Inflammatory macrophage treated with lipopolysaccharide for 1 hour (primary cell): ENCODE measurements around the gene LIPA.

ENCODE experiments used
- DNase-seq, 2 donors: peaks; one replicate each; pipeline ENCODE4 v3.0.0-alpha.2; 2020 to 2022

The LIPA gene

GRCh38 chr10:89238956-89239644 is 12.5 kb downstream of the LIPA start:
- DNase-seq = no peak

- DNase-seq = no peak
These were observed 13.7 kb downstream of the LIPA start for GRCh38 chr10:89237849-89238248.

- no peak for DNase-seq
These were observed 15.3 kb downstream of the LIPA start for GRCh38 chr10:89236226-89236797.

DNA sequence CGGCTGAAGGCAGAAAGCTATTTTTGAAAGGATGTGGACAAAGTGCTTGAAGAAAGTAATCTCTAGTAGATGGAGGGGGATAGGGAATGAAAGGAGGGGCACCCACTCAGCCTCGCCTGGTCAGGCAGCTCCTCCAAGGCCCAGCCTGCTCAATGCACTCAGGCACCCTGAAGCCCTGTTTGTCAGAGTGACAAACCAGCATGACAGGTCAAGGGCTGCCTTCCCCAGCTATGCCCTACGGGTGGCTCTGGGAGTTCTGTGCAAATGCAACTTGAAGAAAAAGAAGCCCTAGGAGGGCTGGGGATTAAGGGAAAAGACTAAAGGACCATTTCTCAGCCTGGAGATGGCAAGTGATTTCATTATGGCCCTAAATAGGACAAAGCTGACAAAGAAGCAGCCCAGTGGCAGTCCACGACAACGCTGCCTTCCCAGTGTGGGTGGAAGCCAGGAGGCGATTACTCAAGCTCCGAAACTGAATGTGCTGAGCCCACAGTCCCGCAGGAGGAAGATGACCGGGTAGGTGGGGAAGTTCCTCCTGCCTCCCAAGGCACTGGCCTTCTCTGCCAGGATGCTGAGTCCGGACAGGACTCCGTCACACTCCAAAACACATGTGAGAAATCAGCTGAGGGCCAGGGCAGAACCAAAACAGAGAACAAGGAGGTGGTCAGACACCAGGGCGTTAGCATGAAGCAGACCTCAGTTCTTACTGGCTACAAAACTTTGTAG is 16.3 kb downstream of the LIPA start:
- DNase-seq = peak; percentile 96 to 100

- no peak for DNase-seq
These were observed 18.5 kb downstream of the LIPA start for GRCh38 chr10:89233033-89233432.

DNA sequence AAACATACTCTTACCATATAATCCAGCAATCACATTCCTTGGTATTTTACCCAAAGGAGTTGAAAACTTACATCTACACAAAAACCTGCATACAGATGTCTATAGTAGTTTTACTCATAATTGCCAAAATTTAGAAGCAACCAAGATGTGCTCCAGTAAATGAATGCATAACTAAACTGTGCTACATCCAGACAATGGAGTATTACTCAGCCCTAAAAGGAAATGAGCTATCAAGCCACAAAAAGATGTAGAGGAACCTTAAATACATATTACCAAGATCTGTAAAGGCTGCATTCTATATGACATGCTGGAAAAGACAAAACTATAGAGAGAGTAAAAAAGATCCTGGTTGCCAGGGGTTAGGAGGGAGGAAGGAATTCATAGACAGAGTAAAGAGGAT is 22.6 kb downstream of the LIPA start:
- DNase-seq = no peak

DNA sequence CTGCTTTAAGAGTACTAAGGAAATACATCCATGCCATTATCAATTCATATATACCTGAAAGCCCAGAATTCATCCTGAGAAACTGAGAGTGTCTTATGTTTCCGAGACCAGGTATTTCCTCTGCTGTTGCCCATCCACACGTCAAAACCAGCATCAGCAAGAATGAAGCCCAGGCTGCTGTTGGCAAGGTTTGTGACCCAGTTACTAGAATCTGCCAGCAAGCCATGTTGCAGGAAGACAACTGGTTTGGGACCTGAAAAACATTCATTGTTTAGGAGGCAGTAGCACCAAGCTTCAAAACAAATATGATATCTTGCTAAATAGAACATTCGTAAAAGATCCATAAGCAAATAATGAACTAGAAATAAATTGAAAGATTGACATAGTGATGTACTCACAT is 23.4 kb downstream of the LIPA start:
- DNase-seq = no peak

- DNase-seq = no peak
These were observed 24.7 kb downstream of the LIPA start for GRCh38 chr10:89226891-89227290.

DNA sequence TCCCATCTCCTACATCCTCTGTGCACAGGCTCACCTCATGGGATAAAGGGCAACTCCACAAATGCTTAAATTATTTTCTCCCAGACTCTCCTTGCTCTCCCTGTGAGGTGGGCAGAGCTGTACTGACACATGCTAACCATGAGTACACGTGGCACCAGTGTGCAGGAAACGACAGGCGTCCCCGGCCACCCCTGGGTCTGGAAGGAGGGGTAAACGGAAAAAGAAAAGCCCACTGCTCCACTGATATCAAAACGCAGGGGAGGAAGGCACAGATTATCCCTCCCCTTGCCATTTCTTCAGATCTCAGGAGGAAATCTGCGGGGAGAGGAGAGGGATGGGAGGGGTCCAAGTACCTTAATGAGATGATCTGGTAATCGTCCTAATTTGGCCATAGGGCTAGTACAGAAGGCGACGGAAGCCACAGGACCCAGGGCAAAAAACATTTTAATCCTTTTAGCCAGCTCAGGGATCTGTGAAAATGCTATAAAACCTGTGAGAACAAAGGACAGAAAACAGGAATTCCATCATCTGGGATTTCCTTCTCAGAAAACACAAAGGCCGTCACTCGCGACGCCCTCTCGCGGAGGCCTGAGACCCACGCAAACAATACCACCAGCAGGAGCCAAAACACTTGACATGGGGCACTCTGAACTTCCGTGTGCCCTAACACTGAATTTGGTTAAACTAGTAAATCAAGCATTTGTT is 26.7 kb downstream of the LIPA start:
- DNase-seq = no peak

GRCh38 chr10:89221919-89222318 is 29.7 kb downstream of the LIPA start:
- DNase-seq = no peak

DNA sequence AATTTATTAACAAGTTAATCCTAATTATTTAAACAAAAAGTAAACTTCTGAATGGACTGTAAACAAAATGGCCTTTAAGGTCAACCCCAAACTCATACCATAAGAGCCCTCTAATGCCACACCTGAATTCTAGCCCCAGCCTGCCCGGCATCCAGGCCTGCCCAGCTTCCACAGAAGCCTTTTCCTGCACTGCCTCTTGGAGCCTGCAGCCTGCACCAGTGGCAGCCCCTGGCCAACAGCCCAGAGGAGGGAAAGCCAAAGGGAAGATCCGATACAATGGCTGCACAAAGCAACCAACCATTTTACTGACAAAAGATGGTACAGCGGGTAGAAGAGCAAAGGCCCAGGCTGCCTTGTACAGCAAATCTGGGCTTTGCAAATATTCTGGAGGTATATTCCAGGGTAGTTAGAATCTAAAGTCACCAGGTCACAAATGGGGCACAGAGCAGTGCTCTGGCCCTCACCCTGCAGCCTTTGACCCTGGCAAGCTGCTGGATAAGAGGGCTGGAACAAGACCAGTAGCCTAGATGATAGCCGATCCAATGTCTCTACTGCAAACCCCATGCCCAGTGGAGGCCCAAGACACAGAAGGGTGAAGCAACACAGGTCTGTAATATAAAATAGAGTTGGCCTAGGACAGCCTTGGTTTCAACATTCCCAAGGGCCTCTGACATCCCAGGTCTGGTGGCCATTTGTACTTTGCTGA is 31.9 kb downstream of the LIPA start:
- no peak for DNase-seq

GRCh38 chr10:89217057-89217990 is 34.3 kb downstream of the LIPA start:
- peak in 1 of 2 donors; percentile 94 for DNase-seq

DNA sequence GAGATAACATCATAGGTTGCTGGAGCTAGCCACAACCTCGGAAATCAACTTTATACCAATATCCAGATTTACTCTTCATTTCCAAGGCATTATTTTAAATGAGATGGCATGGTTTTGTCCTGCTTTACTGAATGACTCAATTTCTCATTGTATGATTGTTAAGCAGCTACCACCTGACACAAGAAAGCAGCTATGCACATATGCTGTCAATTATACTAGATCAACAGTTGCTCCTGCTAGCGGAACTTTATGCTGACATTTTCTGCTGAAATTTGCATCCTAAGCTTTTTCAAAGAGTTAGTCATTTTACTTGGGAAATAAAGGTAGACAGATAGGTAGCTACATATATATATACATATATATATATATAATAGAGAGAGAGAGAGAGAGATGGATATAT is 35.5 kb downstream of the LIPA start:
- DNase-seq = no peak

- DNase-seq = no peak
These were observed 36.1 kb downstream of the LIPA start for GRCh38 chr10:89215511-89215910.

DNA sequence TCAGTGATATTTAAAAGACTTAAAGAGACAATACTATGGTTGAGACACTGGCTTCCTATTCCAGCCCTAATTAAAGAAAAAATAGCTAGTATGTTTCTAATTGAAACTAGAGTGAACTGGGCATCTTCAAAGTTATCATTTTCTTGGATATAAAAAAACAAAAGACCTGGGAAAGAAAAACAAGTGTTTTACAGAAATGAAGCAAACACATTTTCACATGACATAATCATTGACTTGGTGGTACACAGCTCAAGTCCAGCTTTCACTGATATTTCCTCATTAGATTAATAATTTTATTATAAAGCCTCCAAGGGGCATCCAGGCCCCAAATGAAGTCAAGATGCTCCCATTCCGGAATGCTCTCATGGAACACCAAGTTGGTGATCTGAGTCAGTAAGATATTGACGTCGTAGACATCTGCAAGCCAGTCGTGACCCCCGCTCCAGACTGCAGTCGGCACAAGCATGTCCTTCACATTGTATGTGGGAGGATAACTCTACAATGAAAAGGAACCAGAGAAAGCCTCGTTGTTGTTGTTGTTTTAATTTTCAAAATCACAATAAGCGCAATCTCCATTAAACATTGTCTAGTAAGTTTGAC is 36.9 kb downstream of the LIPA start:
- no peak for DNase-seq

- DNase-seq = peak; percentile 49 to 78
These were observed 38.3 kb downstream of the LIPA start for GRCh38 chr10:89213191-89213808.

GRCh38 chr10:89210794-89211425 is 40.7 kb downstream of the LIPA start:
- no peak for DNase-seq

DNA sequence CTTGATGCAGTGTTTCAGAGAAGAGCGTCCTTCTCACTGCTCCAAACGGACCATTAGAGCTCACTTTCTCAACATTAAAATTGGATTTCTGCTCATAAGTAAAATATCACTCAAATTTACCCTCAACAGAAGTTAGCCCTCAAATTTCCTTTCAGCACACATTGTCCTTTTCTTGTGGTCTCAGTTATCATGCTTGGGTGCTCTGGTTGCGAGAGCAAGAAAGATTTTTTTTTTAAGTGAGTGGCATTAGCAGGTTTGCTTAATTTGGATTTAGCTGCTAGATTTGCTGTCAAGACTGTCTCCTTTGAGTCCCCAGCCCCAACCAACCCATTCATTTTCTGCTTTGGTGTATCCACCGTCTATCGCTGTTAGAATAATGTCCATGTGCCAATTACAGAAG is 41.9 kb downstream of the LIPA start:
- no peak for DNase-seq

DNA sequence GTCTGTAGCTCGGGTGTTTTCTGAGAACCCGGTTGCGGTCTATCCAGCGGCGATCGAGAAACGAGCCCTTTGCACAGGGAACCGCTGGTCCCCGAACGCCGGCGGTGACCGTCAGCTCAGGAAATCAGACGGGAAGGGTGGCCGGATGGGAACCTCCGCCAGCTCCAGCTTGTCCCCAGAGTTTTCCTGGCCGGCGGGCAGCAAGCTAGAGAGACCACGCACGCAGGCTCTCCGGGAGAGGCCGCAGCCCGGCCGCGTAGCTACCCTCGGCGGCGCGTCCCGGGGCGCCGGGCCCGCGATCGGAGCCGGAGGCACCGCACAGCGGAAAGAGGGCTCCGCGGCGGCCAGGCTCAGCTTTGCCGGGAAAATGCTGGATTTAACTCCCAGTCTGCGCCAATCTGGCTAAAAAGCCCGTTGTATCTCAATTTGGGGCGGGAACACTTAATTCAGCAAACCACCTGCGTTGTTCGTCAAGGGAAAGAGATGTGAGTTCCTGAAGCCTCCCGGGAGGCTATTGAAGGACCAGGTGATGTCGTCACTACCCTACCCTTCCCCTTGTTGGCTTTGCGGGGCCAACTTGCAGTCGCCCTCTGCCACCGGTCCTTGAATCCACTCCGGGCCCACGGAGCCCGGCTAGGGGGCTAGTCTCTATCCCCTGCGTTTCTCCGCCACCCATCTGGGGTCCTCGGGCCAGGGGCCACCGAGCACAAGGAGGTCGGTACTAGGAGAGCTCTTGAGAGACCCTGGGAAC is 43.6 kb downstream of the LIPA start:
- peak in 1 of 2 donors; percentile 49 for DNase-seq
